HG02678 (cell line): ENCODE results near the gene AMOT.

Experiments
- ATAC-seq: cut with Tn5 transposase; IDR thresholded peaks from one replicate; pipeline ENCODE4 v1.9.1; 2021; ENCODE audit warnings: mild to moderate bottlenecking, moderate library complexity; ENCODE audit not compliant: unreplicated experiment

AMOT gene

GRCh38 chrX:112839856-112840255 is 775 bp downstream of the AMOT start:
- ATAC-seq, result no peak

DNA sequence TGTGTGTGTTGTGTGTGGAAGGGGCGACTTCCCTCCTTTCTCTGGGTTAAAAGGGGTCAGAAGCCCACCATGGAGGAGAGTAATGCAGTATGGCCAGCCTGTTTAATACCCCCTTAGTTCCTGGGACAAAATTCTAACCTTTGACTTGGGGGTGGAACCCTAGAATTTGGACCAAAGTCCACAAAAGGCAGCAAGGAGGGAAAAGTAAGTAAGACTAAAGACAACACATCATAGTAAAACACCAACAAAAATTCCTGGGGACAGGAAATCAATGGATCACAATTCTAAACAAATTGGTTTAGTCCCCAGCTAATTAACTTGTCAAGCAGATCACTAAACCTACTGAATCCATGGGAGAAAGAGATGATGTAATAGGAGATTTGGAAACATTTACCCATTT is 3.1 kb downstream of the AMOT start:
- no peak for ATAC-seq

GRCh38 chrX:112835019-112835418 is 5.6 kb downstream of the AMOT start:
- no peak for ATAC-seq

- ATAC-seq, result no peak
These were observed 6.4 kb downstream of the AMOT start for GRCh38 chrX:112834031-112834845.

- ATAC-seq, result no peak
These were observed 8.0 kb downstream of the AMOT start for GRCh38 chrX:112832481-112833095.

DNA sequence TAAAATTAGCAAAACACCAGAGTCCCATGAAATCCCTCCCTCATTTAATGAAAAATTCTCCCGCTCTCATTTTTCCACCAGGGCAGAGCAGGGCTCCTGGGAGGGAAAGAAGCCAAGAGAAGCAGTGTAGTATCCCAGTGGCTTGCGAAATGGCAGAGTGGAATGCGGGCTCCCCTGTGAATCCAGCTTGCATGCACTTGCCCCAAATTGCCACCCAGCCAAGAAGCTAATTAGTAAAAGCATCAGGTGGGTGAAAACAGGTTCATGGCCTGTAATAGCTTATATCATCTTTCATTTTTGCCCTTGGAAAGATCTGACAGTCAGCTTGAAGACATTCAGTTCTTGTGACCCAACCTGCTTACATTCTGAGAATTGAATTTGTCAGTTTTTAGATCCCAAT is 10.1 kb downstream of the AMOT start:
- ATAC-seq, result no peak

GRCh38 chrX:112827292-112827903 is 13.2 kb downstream of the AMOT start:
- ATAC-seq, result no peak

- ATAC-seq, result no peak
These were observed 14.6 kb downstream of the AMOT start for GRCh38 chrX:112826023-112826422.

- ATAC-seq, result no peak
These were observed 17.7 kb downstream of the AMOT start for GRCh38 chrX:112822892-112823291.

DNA sequence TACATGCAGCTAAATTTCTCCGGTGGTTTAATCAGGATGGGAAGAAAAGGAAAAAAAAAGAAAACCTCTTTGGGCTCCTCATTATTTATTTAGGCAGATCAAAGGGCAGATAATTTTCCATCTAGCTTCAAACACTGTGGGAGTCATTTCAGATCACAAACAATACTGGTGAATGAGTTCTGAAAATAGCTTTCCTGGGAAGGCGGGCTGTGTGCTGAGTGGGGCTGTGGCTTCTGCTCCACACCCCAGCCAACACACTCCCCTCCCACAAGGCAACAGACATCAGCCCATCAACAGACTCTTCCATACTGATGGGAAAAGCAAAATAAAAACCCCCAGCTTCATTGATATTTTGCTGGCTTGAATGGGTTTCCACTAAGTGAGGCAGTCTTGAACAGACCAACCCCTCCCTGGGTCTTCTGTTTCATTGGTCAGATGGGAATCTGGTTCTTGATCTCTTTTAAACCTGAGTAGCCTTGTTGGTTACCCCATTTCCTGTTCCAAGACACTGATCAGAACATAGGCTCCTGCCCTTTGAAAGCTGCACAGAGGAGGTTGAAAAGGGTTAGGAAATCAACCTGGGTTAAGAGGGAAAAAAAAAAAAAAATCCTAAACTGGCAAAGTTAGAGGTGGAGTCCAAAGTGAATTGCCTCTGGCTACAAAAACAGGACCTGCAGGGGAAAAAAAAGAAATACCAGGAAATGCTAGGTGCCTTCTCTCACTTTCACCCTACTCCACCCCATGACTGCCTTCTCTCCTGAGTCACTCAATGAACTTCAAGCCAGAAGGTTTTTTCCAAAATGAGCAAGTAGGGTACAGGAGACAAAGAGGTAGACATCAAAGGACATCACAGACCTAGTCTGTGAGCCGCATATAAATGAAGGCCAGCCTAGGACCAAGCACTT is 20.0 kb downstream of the AMOT start:
- no peak for ATAC-seq

- ATAC-seq, result no peak
These were observed 20.8 kb downstream of the AMOT start for GRCh38 chrX:112819813-112820212.

DNA sequence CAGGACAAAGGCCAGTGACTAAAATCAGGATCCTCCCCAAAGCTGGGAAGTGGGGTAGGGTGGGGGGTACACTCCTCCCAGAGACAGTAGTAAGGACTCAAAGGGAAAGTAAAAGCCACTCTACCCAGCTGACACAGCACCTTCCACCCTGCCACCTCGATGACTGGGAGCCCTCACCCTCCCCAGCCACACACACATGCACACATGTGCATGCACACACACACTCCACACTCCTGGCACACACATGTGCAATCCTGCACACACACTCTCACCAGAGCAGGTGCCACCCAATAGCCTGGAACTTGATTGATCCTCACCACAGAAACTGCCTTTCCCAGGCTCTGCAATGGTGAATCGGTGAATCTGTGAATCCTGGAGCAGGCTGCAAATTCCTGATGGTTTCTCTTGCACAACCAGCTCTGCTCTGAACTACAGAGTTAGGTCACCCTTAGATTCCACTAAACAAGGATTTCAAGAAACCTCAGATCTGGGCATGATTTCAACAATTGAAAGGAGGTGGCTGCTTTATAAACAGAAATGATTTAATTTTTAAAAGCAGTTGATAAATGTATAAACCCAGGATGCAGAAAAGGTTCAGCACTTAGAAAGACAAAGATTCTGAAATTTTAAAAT is 21.5 kb downstream of the AMOT start:
- ATAC-seq, result no peak

GRCh38 chrX:112818114-112819007 is 22.3 kb downstream of the AMOT start:
- ATAC-seq, result no peak

GRCh38 chrX:112816908-112817307 is 23.7 kb downstream of the AMOT start:
- ATAC-seq, result no peak

- ATAC-seq, result no peak
These were observed 26.1 kb downstream of the AMOT start for GRCh38 chrX:112814496-112814895.

GRCh38 chrX:112812741-112813140 is 27.9 kb downstream of the AMOT start:
- ATAC-seq, result no peak

DNA sequence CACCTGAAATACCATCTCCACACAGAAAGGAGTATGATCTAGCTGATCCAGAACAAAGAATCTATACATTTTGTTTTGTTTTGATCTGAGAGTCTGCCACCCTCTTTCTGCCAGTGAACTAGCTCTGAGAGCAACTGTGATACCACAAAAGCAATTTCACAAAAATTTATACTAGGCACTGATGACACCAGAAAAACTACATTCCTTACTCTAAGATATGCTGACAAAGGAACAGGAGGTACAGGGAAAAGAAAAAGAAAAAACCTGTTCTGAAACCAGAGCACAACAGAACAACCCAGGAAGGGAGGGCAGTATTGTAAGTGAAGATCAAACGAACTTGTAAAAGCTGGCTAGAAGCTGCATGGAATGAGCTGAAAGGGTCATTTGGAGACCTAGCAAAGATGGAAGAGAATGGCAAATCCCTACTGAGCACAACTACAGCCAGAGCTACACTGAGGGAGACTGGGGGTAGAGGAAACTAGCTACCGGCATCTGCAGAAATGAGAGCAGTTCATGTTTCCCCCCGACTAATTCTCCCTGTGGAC is 31.9 kb downstream of the AMOT start:
- no peak for ATAC-seq

- ATAC-seq, result no peak
These were observed 32.6 kb downstream of the AMOT start for GRCh38 chrX:112808007-112808406.

DNA sequence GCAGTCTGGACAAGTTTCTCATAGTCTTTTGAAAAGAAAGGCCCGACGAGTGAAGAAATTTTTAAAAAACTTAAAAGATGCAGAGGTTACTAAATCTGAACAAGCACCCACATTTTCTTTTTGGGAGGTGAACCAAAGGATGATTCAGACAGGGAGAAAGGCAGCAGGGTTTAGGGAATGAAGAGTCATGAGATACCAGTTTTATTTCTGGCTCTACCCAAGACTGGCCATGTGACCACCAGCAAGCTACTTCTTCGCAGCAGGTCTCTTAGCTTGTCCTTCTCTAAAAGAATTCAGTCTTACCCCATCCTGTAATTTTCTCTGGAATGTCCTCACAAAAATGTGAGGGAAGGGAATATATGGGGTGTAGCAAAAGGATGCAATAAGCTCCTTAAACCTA is 37.6 kb downstream of the AMOT start:
- ATAC-seq, result no peak
